HG02840 (cell line): ENCODE data around the gene RARRES1.

ENCODE experiments used
- ATAC-seq: cut with Tn5 transposase; IDR thresholded peaks from one replicate; pipeline ENCODE4 v1.9.1; 2021; ENCODE audit warnings: mild to moderate bottlenecking, moderate library complexity, moderate number of reproducible peaks; ENCODE audit not compliant: unreplicated experiment, low FRiP score

Gene RARRES1

DNA sequence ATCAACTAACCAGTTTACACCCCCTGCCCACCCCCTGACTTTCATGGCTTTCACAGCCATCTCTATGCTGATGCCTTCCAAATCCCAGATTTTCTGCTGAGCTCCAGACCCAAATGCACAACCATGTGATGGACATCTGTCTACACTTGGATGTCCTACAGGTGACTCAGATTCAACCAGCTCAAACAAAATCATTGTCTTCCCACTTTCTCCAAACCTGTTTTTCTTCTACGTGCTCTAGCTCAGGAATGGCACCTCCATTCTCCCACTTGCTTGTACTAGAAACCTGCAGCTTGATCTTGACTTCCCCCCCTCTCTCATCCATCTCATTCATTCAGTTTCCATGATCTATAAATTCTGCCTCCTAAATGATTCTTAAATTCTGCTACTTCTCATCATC is 34.1 kb upstream of the RARRES1 start:
- no peak for ATAC-seq

DNA sequence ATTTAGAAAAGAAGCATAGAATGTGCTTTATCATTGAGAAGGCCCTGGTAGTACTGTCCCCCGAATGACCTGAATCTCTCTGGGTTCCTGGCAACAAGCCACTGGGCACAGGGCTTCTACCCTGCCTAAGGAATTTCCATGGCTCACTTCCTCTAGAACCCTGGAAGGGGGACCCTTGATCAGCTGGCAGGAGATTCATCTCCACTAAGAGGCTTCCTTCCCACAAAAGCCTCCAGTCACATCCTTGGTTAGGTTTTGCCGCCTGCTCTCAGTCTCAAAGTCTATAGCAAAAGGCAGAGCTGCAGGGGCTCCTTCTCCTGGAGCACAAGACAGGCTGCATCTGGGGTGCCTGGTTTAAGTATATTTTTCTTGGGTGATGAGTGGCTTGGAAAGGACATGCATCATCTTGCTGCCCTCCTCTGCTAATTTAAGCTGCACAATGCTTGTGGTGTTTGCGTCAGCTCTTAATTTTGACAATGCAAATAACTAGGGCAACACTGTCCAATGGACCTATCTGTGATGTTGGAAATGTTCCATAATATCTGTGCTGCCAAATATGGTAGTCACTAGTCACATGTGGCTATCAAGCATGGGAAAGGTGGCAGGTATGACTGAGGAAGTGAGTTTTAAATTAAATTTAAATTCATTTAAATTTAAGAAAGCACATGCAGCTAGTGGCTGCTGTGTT is 33.4 kb upstream of the RARRES1 start:
- ATAC-seq: no peak

DNA sequence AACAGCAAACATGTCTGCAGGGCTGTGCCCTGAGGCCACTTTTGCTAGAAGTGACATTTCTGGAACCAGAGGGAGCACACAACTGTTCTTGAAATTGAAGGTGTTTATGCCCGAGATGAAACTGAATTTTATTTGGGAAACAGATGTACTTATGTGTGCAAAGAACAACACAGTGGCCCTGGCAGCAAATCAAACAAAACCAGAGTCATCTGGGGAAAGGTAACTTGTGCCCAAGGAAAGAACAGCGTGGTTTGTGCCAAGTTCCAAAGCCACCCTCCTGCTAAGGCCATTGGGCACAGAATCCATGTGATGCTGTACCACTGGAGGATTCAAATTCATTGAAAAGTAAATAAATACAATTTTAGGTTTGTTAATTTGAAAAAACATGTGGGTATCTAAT is 31.2 kb upstream of the RARRES1 start:
- ATAC-seq: no peak

DNA sequence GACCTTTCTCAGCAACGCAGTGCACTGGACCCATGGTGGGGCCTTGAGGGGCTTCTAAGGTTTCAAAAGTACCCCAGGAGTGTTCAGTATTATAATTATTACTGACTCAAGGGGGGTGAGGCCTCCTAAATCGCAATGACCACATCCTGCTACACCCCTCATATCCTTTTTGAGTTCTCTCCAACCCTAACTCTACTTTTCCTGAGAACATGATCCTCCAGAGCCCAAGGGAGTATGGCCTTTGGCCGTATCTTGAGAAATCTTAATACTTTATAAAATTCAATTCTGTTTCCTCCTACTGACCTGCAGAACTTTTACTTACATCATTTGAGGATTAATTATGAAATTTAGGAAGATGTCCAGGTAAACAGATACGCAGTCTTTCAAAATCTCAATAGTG is 30.4 kb upstream of the RARRES1 start:
- ATAC-seq: no peak

DNA sequence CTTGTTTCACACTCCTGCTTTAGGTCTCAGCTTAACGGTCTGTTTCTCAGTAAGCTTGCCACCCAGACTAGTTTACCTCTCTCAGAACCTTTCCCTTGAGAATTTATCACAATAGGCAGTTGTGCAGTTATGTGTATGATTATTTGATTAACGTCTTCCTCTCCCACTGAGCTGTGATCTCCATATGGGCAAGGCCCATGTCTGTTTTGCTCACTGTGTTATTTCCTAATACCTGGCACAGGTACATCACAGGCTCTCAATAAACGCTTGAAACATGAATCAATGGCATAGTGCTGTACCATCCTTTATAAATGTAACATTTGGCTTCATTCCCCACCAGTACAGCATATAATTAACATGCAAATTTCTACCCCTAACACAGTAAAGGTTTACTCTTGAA is 29.1 kb upstream of the RARRES1 start:
- ATAC-seq: no peak

DNA sequence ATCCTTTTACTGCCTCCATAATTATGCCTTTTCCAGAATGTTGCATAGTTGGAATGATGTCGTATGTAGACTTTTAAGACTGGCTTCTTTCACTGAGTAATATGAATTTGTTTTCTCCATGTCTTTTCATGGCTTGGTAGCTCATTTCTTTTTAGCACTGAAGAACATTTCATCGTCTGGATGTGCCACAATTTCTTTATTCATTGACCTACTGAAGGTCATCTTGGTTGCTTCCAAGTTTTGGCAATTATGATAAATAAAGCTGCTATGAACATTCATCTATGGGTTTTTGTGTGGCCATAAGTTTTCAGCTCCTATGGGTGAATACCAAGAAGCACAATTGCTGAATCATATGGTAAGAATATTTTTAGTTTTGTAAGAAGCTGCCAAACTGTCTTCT is 23.2 kb upstream of the RARRES1 start:
- ATAC-seq: no peak

DNA sequence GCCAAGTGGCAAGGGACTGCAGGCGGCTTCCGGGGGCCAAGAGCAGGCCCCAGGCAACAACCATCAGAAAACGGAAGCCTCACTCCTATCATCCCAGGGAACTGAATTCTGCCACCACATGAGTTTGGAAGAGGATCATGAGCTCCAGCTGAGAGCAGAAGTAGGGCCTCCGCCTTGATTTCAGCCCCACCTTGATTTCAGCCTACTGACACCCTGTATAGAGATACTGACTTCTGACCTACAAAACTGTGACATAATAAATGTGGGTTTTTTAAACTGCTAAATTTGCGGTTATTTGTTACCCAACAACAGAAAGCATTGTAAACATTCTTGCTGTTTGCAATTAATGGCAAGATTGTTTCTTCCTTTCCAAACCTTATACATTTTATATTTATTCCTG is 21.6 kb upstream of the RARRES1 start:
- ATAC-seq: no peak

DNA sequence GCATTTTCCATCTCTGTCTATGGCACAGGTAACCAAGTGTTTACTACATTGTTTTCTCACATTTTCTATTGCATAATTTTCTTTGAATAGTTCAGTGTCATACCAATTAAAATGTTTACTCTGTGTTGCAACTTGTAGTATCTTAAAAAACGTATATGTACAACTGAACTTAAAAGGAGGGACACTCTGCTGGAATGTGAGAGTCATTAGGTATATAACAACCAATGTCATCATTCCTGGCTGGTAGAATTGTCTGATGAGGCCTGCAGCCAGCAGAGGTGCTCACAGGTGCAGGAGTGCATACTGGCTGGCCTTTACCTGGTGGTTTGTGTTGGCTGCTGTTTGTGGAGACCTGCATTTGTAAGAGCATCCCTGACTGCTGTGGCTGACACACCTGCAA is 19.1 kb upstream of the RARRES1 start:
- no peak for ATAC-seq

DNA sequence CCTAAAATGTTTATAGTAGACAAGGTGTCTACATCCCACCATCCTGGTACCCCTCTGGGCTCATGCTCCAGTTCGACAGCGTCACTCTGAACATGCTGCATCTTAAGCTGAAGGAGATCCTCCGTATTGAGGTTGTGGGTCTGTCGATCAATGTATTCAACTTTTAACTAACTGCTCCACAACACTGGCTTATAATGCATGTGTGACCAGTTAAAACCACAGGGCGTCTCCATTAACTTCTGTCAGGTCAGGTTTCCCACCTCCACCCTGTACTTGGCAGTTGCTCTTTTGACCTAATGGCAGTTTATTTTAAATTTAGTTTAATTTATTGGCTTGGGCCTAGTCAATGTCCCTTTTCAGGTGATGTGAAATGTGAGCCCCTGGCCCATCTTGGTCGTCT is 17.8 kb upstream of the RARRES1 start:
- ATAC-seq: no peak

DNA sequence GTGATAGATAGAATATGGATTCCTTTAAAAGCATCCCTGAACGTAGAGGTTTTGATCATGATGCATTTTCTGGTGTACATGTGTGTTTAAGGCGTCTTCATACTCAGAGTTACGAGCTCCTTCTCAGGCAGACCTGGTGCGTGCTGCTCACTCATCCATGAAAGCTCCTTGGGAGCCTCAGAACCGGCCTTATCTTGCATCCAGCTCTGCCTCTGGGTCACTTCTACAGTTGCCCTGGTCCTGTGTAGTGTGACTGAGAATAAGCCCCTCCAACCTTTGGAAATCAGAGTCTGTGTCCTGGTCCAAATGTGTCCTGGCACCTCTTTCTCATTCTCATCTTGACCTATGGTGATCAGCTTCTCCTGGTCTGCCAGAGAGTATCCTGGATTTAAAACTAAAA is 17.3 kb upstream of the RARRES1 start:
- ATAC-seq: no peak

DNA sequence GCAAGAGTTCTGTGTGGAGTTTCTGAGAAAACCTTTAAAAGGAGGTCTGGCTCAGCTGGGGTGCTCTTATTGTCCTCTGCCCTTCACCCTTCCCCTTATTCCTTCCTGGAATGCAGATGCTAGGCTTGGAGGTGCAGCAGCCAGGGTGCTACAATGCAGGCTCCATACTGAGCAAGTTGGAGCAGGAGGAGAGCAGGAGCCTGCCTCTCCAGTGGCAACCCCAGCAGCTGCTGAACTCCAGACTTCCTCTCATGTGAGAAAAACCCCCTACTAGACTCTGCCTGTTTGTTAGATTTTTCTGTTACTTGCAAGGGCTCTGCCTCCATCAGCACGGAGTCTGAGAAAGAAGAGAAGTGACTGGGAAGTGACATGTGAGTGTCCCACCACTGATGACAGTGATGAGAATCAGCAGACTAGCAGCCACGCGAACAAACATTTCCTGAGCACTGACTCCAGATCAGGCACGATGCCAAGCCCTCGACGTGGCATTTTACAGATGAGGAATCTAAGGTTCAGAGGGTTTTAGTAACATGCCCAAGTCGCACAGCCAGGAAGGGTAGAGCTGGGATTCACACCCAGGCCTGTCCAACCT is 16.1 kb upstream of the RARRES1 start:
- ATAC-seq: no peak

DNA sequence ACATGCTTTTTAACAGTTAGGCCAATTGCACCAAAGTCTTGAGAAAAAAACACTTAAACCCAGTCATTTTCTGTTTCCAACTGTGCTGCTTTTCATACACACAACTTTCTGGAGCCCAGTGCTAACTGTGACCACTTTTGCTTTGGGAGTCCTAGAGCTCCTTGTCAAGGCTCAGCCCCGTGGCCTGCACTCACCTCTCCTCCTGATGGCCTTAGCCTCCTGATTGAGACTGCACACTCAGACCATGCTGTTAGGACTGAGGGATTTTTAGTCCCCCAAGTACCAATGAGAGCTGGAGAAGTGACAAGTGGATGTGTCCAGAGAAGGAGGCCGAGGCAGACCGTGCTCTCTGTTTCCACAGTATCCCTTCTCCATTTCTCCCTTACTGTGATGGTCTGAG is 15.2 kb upstream of the RARRES1 start:
- ATAC-seq: no peak

DNA sequence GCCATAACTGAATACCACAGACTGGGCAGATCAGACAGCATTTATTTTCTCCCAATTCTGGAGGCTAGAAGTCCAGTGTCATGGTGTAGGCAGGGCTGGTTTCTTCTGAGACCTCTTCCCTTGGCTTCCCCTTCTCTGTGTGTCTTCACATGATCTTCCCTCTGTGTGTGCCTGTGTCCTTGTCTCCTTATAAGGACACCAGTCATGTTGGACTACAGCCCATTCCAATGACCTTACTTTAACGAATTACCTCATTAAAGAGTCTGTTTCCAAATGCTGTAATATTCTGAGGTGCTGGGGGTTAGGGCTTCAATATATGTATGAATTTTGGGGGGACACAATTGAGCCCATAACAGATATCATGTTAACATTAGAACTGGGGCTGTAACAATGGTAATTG is 13.3 kb upstream of the RARRES1 start:
- ATAC-seq: no peak

DNA sequence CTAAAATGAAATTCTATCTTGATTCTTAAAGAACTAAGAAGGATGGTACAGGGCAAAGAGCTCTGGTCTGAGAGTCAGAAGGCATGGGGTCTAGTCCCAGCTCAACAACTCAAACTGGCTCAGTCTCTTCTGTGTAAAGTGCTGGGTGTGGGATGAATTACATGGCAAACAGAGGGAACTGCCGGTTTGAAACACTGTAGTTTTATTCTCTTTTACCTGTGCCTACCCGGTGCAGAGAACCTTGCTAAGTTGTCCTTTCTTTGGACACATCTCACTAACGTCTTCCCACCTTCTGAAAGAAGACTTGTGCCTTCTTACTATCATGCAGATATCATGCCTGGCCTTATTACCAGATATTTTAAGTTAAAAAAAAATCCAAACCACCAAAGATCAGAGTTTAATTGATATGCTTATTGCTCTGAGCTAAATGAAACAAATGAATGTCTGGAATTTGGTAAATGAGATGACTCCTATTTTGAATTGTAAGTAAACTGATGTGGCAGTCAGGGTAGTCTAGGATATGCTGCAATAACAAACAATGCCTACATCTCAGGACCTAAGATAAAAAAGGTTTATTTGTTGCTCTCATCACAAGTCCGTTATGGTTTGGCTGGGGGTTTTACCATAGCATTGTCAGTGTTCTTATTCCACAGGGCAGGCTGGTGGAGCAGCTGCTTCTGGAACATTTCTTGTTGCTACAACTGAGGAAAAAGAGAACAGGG is 12.5 kb upstream of the RARRES1 start:
- no peak for ATAC-seq

DNA sequence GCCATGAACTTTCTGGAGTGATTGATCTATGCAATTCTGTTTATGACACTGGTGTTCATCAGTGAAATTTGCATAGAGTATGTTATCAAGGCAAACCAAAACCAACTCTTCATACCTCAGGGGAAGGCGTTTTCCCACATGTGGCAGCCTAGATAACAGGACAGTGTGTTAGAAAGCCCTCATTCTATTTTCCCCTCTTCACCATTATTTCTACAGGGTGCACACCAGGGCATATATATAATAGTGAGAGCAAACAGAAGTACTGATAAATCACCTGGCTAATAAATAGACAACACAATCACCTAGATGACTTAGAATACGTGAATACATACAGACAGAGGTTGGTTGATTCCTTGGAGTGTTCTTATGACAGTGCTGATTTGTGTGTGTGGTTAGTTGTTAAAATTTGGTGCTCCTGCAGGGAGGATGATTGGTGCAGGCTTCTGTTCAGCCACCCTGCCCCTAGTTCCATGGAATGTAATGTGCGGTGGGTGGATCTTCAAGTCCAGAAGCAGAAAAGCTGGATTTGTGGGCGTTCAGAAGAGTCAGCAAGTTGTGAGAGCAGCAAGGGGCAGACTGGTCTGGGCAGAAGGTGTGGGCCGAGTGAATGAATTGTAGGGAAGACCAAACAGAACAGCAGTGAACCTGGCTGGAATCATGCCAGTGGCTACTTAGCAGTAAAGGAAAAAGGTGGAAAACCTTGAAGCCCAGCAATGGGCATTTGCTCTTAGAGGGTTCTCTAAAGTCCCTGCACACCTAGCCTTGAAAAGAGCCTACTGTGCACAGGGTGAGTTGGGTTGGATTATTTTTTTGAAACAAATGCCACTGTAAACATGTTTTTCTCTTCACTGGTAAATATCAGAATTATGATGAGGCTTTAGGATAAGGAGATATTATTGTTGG is 11.7 kb upstream of the RARRES1 start:
- ATAC-seq: no peak

DNA sequence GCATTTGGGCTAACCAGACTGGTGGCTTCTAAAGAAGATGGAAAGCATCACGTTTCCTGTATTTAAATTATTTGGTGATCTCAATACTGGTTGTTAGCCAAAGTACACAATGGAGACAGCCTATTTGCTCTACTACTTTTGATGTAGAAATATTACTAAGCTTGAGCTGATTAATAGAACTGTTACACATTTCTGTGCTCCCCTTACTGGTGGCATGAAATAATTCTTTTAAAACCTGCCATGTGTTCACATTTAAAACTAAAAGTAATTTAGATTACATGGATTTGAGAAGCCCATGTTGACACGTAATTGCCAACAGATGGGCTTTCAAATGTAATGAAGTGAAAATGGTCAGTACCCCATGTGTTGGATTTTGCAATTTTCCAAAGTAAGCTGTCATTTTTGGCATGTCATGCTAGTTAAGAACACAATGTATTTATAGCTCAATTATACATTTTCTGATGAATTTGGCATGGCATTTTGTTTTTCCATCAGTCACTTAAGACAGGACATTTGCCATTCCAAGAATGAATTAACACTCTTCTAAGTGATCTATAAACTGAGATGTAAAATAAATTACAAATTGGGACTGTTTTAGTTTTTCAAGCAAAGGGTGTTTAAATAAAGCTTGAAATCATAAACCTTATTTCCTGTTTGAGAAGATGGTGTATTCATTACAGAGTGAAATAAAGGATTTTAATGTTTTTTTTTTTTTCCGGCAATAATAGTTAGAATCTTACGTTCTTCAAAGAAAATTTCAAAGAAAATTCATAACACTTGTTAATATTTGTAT is 10.8 kb upstream of the RARRES1 start:
- no peak for ATAC-seq

DNA sequence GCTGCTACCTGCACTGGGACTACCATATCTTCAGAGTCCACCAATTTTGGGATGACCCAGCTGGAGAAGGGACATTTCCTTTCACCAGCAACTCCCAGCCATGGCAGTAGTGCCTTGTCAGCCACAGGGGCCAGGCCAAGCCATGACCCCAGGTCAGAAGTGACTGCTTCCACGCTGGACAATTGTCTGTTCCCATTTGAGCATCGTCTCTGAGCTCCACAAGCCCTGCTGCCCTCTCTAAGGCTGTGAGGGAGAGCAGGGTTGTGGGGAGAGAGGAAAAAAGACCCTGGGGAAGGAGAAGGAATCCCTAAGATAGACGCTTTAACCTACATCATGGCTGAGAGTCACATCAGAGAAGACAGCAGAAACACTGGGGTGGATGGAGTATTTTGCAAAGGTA is 7.4 kb upstream of the RARRES1 start:
- no peak for ATAC-seq

DNA sequence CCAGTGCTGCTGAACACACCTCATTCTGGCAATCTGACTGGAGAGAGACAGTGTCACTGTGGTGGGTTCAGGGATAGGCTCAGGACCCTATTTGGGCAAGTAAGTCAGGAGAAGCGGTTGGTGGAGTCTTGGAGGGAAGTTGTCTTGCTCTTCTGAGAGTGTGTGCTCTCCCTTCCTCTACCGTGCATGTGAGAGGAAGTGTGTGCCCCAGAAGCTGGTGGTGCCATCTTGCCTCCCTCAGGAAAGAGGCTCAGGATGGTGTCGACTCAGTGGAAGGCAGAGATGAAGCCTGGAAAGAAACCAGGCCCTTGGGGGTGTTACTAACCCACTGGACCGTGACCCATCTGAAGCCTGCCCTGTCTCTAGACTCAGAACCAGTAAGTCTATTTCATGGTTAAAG is 6.8 kb upstream of the RARRES1 start:
- ATAC-seq: no peak

DNA sequence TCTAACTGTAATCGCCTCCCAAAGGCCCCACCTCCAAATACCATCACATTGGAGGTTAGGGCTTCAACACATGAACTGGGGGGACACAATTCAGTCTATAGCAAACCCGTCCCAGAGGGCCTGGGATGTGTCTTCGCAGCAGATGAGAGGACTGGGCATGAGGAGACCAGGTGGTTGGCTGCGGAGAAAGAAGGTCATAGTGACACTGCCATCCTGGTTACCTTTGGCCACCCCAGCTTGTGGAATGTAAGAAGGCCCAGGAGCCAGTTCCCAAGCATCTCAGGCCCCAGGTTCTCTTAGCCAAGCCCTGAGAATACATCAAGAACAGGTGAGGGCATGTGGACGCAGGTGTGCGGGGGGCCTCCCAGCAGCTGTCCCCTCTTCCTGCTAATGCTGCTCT is 6.4 kb upstream of the RARRES1 start:
- ATAC-seq: no peak

DNA sequence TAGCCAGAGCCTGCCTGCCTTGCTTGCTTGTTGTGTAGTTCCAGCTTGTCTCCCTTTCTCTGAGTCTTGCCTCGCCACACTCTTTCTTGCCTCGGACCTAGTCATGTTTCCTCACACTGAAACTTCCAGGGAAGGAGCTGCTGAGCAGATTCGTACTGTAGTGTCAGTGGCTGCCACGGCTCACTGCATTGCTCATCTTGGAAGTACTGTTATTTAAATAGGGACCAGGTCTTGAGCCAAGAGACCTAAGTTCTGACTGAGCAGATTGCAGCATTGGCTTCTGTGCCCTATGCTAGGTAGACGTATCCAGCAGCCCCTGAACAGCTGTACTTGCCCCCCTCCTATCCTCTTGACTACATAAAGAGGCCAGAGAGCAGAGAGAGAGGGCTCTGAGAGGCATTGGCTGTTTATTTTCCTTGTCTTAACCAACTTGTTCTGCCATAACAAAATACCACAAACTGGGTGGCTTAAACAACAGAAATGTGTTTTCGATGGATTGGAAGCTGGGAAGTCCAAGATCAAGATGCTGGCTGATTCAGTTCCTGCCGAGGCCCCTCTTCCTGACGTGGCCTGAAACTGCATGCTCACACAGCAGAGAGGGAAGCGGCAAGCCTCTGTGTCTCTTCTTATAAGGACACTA is 5.8 kb upstream of the RARRES1 start:
- no peak for ATAC-seq
